Measurements from ENCODE around the gene PPP2R2C. TPM values are rescaled to one million over a fixed set of nuclear protein-coding genes. Genes with fewer than 3 reads are reported as not detected.

Gene PPP2R2C
- total and polyA plus RNA-seq, 10 donors, result 0.07 to 1.3 (median 0.23) TPM; not detected in 1

DNA sequence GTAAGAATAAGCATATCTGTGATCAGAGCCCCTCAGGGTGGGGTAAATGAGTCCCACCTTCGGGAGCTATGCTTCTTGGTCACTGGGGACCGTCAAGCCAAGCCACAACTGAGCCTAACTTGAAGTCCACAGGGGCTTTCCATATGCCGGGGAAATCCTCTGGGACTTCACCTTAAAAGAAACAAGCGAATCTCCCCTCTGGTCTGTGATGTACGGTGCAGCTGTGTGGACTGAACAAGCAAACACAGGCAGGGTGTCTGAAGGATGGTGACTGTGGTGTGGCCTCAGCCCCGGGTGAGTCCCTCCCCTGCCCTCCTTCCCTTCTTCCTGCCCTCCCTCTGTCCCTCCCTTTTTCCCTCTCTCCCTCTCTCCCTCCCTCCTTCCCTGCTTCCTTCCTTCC is 29.7 kb upstream of the PPP2R2C start:
- Histone ChIP-seq H3K36me3 (no peaks in the 10 kb centered on the region), H3K4me1 (no peaks in the 10 kb centered on the region), H3K27ac (no peak overlapping the region), H3K9me3 (peaks cover 0 to 43% (median 36%) of the 10 kb centered on the region in 8 donors), H3K4me3 (no peak overlapping the region), H3K27me3 (replicated peaks in 1 of 7) (peaks cover 0 to 35% (median 0%) of the 10 kb centered on the region in 7 donors)
- intact Hi-C loops (cut with DNase I; ENCODE audit: low total_unique reads), result no loop called here
- DNase-seq, result no peak
- WGBS, 5 donors, result 67 to 82% (median 72%) methylated on average over 6 of the region's 6 CpGs
- TF ChIP-seq, protein P1, sequence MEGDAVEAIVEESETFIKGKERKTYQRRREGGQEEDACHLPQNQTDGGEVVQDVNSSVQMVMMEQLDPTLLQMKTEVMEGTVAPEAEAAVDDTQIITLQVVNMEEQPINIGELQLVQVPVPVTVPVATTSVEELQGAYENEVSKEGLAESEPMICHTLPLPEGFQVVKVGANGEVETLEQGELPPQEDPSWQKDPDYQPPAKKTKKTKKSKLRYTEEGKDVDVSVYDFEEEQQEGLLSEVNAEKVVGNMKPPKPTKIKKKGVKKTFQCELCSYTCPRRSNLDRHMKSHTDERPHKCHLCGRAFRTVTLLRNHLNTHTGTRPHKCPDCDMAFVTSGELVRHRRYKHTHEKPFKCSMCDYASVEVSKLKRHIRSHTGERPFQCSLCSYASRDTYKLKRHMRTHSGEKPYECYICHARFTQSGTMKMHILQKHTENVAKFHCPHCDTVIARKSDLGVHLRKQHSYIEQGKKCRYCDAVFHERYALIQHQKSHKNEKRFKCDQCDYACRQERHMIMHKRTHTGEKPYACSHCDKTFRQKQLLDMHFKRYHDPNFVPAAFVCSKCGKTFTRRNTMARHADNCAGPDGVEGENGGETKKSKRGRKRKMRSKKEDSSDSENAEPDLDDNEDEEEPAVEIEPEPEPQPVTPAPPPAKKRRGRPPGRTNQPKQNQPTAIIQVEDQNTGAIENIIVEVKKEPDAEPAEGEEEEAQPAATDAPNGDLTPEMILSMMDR (IDR thresholded peaks at IDR 0.05 in 8 of 11, conservative IDR thresholded peaks at IDR 0.05 in 3 of 11), result no peak
- no peak for TF ChIP-seq POLR2A (IDR thresholded peaks at IDR 0.05)
- TF ChIP-seq POLR2AphosphoS5 (IDR thresholded peaks at IDR 0.05), result no peak

DNA sequence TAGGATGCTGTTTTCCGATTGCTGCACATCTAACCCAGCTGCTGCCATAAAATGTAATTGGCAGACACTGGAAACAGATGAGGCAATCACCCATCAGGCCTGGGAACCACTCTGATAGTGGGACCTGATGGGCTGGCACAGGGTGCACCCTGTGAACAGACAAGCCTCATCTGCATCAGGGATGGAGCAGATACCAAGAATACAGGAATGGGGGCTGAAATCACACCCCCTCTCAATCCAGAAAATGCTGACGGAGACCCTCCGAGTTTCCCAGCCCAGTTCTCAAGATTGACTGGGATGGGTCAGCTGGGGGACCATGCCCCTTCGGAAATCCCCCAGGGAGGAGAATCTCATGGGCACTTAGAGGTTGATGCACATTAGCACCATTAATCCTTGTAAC is 28.8 kb upstream of the PPP2R2C start:
- intact Hi-C loops (cut with DNase I; ENCODE audit: low total_unique reads), result no loop called here
- Histone ChIP-seq H3K9me3 (peaks cover 0 to 35% (median 29%) of the 10 kb centered on the region in 8 donors), H3K27ac (no peak overlapping the region), H3K36me3 (no peaks in the 10 kb centered on the region), H3K4me1 (no peaks in the 10 kb centered on the region), H3K4me3 (no peak overlapping the region), H3K27me3 (replicated peaks in 1 of 7) (peaks cover 0 to 43% (median 0%) of the 10 kb centered on the region in 7 donors)
- no peak for DNase-seq
- TF ChIP-seq, protein P1 (IDR thresholded peaks at IDR 0.05 in 8 of 11, conservative IDR thresholded peaks at IDR 0.05 in 3 of 11), result no peak
- TF ChIP-seq POLR2A (IDR thresholded peaks at IDR 0.05), result no peak
- 72 to 86% (median 84%) methylated on average over 4 of the region's 4 CpGs for WGBS, 5 donors

DNA sequence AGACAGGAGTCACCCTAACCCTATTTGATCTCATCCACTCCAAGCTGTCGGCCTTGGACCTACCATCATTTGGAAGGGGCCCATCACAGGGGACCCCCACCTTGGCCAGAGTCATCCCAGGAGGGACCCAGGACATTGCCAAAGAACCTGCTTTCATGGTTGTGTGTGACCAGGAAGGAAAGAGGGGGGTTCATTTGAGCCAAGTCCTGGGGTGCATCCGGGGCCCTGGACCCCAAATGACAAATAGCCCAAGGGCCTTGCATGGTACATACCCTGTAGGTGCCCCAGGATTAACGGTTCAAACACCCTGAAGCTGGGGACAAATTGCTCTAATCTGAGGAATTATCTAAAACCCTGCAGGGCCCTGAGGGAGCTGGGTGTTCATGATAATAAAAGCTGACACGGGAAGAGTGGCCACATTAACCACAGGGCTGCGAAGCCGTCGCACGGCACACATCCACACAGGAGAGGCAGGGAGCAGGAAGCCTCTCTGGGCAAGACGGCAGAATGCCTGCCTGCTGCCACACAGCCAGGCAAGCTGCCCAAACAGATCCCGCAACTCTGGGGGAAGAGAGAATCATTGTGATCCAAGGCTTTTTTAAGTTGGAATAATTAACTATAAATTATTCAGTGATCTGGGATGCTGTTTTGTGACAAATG is 28.2 kb upstream of the PPP2R2C start:
- Histone ChIP-seq H3K9me3 (peaks cover 0 to 30% (median 23%) of the 10 kb centered on the region in 8 donors), H3K4me3 (no peak overlapping the region), H3K4me1 (no peaks in the 10 kb centered on the region), H3K27me3 (replicated peaks in 1 of 7) (peaks cover 0 to 46% (median 0%) of the 10 kb centered on the region in 7 donors), H3K36me3 (no peaks in the 10 kb centered on the region), H3K27ac (no peak overlapping the region)
- no peak for TF ChIP-seq POLR2AphosphoS5 (IDR thresholded peaks at IDR 0.05)
- TF ChIP-seq POLR2A (IDR thresholded peaks at IDR 0.05), result no peak
- TF ChIP-seq, protein P1 (IDR thresholded peaks at IDR 0.05 in 8 of 11, conservative IDR thresholded peaks at IDR 0.05 in 3 of 11), result no peak
- WGBS, 5 donors, result 30 to 67% (median 58%) methylated on average over 10 of the region's 10 CpGs
- no peak for DNase-seq
- intact Hi-C loops (cut with DNase I; ENCODE audit: low total_unique reads), result no loop called here

DNA sequence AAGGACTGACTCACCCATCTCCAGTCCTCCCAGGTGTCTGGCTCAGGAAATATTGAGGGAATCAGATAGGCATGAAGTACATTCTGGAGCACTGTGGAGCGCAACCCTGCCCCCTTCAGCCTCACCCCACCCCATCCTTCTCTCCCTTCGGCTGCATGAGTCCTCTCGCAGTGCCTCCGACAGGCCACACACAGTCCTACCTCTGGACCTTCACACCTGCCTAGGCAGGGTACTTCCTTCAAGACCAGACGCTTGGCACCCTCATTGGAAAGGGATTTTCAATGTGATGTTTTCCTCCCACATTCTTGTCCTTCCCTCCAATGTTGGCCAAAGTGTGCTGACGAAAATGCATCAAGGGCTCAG is 26.8 kb upstream of the PPP2R2C start:
- DNase-seq, result no peak
- Histone ChIP-seq H3K36me3 (no peaks in the 10 kb centered on the region), H3K9me3 (peaks cover 0 to 16% (median 10%) of the 10 kb centered on the region in 8 donors), H3K4me1 (no peaks in the 10 kb centered on the region), H3K27me3 (replicated peaks in 1 of 7) (peaks cover 0 to 60% (median 0%) of the 10 kb centered on the region in 7 donors), H3K4me3 (no peak overlapping the region), H3K27ac (no peak overlapping the region)
- intact Hi-C loops (cut with DNase I; ENCODE audit: low total_unique reads), result no loop called here
- TF ChIP-seq POLR2A (IDR thresholded peaks at IDR 0.05) (no peak), POLR2AphosphoS5 (IDR thresholded peaks at IDR 0.05) (no peak)
- TF ChIP-seq, protein P1 (IDR thresholded peaks at IDR 0.05 in 8 of 11, conservative IDR thresholded peaks at IDR 0.05 in 3 of 11), result no peak
- 77 to 79% (median 79%) methylated on average over 6 of the region's 6 CpGs for WGBS, 5 donors
